ENCODE data around the gene GPI. TPM values are rescaled to one million over a fixed set of nuclear protein-coding genes. Genes with fewer than 3 reads are reported as not detected.

Gene GPI
- total RNA-seq, 4 donors from 2014 or later: 191 to 292 (median 234) TPM

DNA sequence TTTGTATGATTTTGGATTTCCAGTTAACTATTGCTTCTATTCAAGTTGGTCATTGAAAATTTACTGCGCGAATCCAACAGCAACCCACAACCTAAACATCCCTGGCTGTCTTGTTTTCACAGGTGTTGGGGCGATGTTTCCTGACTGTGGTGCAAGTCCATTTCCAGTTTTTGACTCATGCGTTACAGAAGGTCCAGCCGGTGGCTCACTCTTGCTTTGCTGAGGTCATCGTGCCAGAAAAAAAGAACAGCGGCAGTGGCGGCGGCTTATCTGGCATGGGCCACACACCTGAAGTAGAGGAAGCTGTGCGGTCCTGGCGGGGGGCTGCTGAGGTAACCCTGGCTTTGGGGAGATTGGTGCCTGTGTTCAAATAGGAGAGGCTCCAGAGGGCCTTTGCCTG is 45.2 kb upstream of the GPI start:
- H3K4me1 ChIP-seq: peaks cover 0 to 13% (median 2%) of the 10 kb centered on the region in 4 donors
- H3K36me3 ChIP-seq: peaks cover 0 to 20% (median 4%) of the 10 kb centered on the region in 3 donors
- H3K4me3 ChIP-seq: no peak overlapping the region
- H3K27me3 ChIP-seq: no peaks in the 10 kb centered on the region
- TF ChIP-seq, protein P1, sequence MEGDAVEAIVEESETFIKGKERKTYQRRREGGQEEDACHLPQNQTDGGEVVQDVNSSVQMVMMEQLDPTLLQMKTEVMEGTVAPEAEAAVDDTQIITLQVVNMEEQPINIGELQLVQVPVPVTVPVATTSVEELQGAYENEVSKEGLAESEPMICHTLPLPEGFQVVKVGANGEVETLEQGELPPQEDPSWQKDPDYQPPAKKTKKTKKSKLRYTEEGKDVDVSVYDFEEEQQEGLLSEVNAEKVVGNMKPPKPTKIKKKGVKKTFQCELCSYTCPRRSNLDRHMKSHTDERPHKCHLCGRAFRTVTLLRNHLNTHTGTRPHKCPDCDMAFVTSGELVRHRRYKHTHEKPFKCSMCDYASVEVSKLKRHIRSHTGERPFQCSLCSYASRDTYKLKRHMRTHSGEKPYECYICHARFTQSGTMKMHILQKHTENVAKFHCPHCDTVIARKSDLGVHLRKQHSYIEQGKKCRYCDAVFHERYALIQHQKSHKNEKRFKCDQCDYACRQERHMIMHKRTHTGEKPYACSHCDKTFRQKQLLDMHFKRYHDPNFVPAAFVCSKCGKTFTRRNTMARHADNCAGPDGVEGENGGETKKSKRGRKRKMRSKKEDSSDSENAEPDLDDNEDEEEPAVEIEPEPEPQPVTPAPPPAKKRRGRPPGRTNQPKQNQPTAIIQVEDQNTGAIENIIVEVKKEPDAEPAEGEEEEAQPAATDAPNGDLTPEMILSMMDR (IDR thresholded peaks at IDR 0.05): no peak
- TF ChIP-seq POLR2A (IDR thresholded peaks at IDR 0.05): no peak
- DNase-seq: peak in 1 of 3 donors; percentile 45
- H3K9me3 ChIP-seq: no peaks in the 10 kb centered on the region
- peak overlapping the region in 1 of 4 donors; percentile 31 for H3K27ac ChIP-seq

DNA sequence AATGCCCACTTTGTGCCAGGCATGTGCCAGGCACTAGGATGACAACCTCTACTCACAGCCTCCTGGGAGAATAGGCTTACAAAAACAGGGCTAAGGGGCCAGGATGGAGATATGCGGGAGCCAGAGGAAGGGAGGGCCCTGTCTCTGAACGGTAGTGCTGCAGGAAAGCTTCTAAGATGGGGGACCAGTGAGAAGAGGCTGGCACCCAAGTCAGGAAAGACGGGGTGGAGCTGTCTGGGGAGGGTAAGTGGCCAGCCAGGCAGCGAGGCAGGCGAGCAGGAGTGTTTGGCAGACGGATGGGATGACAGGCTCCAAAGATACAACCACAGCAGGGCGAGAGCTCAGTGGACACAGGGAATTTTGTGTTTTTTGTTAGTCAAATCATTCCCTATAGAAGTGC is 44.7 kb upstream of the GPI start:
- Histone ChIP-seq H3K27ac (peak overlapping the region in 1 of 4 donors; percentile 31), H3K27me3 (no peaks in the 10 kb centered on the region), H3K36me3 (peaks cover 0 to 25% (median 4%) of the 10 kb centered on the region in 3 donors), H3K4me3 (no peak overlapping the region), H3K9me3 (no peaks in the 10 kb centered on the region), H3K4me1 (peaks cover 0 to 13% (median 2%) of the 10 kb centered on the region in 4 donors)
- DNase-seq: peak in 2 of 3 donors; percentile 27 to 33
- TF ChIP-seq, protein P1 (IDR thresholded peaks at IDR 0.05): no peak
- TF ChIP-seq POLR2A (IDR thresholded peaks at IDR 0.05): no peak

DNA sequence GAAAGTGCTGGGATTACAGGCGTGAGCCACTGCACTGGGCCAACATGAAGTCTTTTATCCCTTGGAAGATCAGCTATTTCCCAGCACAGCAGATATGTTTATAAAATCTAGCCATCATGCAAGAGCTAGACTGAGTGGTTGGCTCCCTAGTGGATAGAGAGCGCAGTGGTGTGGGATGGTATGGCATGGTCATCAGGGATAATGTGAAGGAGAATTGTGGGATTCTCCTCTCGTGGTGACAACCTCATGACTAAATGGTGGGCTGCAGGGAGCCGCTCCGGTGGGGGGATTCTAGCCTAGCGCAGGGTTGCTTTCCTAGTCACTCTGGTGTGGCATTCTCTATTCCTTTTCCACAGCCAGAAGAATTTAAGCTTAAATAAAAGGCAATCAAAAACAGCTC is 43.3 kb upstream of the GPI start:
- H3K4me3 ChIP-seq: no peak overlapping the region
- no peaks in the 10 kb centered on the region for H3K27me3 ChIP-seq
- peaks cover 0 to 35% (median 4%) of the 10 kb centered on the region in 3 donors for H3K36me3 ChIP-seq
- no peak overlapping the region for H3K27ac ChIP-seq
- peak in 1 of 3 donors; percentile 3 for DNase-seq
- peaks cover 0 to 12% (median 2%) of the 10 kb centered on the region in 4 donors for H3K4me1 ChIP-seq
- no peaks in the 10 kb centered on the region for H3K9me3 ChIP-seq
- no peak for TF ChIP-seq POLR2A (IDR thresholded peaks at IDR 0.05)
- TF ChIP-seq, protein P1 (IDR thresholded peaks at IDR 0.05): no peak

DNA sequence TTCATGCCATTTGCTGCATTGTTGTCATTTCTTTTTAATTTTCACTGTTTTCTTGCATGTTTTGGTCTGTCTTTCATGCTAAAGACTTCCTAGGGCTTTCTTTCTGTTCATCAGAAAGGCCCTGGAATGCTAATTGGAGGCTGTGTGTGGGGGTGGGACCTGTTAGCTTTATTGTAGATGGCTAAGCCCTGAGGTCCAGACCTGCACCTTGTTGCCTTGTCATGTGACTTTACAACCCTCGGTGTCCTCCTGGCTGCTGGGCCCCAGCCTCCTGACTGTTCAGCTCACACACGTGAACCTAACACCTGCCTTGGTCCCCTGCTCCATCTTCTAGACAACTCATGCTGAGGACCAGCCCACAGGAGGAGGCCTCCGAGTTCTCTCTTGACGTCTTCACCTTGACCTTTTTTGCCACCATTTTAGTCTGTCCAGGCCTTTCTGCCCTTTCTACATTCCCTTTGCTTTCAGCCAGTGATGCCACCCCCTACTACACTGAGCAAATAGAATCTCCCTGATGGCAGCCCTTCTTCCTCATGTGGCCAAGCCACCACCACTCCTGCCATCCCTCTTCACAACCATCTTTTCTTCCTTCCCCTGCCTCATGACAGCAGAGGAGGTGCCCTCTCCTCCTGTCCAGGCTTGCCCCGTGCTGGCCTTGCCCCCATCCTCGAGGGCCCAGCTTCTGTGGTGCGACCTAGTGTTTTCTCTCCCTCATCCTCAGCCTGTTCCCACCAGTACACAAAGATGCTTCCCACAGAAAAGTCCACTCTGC is 41.4 kb upstream of the GPI start:
- Histone ChIP-seq H3K36me3 (peaks cover 0 to 54% (median 4%) of the 10 kb centered on the region in 3 donors), H3K27me3 (no peaks in the 10 kb centered on the region), H3K9me3 (no peaks in the 10 kb centered on the region), H3K4me3 (no peak overlapping the region), H3K27ac (no peak overlapping the region), H3K4me1 (no peaks in the 10 kb centered on the region)
- TF ChIP-seq POLR2A (IDR thresholded peaks at IDR 0.05): no peak
- TF ChIP-seq, protein P1 (IDR thresholded peaks at IDR 0.05): no peak
- peak in 2 of 3 donors; percentile 19 to 39 for DNase-seq

DNA sequence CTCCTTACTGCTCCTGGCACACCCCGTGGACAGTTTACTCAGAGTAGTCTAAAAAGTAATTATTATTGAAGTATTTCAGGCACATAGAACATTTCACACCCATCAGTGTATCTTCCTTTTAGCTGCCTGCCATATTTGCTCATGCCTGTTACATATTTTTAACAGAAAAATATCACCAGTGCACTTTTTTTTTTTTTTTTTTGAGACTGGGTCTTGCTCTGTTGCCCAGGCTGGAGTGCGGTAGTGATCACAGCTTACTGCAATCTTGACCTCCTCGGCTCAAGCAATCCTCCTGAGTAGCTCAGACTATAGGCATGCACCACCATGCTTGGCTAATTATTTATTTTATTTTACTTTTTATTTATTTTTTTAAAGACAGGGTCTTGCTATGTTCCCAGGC is 40.7 kb upstream of the GPI start:
- Histone ChIP-seq H3K27ac (no peak overlapping the region), H3K27me3 (no peaks in the 10 kb centered on the region), H3K36me3 (peaks cover 0 to 58% (median 4%) of the 10 kb centered on the region in 3 donors), H3K4me3 (no peak overlapping the region), H3K9me3 (no peaks in the 10 kb centered on the region), H3K4me1 (no peaks in the 10 kb centered on the region)
- peak in 2 of 3 donors; percentile 1 to 9 for DNase-seq
- no peak for TF ChIP-seq POLR2A (IDR thresholded peaks at IDR 0.05)
- TF ChIP-seq, protein P1 (IDR thresholded peaks at IDR 0.05): no peak
